Subcutaneous adipose tissue (tissue), 4 donors: ENCODE results near the gene DPP6. TPM values are rescaled to one million over a fixed set of nuclear protein-coding genes. Genes with fewer than 3 reads are reported as not detected.

Experiments used
- total RNA-seq, 4 donors: library from RNA; depleted of rRNA; stranded (reverse); fragments of >200 nt; gene quantifications; one replicate each; pipeline ENCODE4 v1.1.0, GENCODE V29; 2016
- TF ChIP-seq, protein P1 (sequence below): fragments of 450-650 bp; IDR thresholded peaks from one replicate; pipeline ENCODE4 v1.5.1; 2016; ENCODE audit warnings: low read depth, mild to moderate bottlenecking, control low read depth, antibody characterized with exemption, moderate library complexity

Gene DPP6
- total RNA-seq, 4 donors from 2014 or later = 0.19 to 2.0 (median 0.85) TPM; not detected in 1

GRCh38 chr7:154412105-154412504, 359.9 kb downstream of the DPP6 start:
- TF ChIP-seq, protein P1, sequence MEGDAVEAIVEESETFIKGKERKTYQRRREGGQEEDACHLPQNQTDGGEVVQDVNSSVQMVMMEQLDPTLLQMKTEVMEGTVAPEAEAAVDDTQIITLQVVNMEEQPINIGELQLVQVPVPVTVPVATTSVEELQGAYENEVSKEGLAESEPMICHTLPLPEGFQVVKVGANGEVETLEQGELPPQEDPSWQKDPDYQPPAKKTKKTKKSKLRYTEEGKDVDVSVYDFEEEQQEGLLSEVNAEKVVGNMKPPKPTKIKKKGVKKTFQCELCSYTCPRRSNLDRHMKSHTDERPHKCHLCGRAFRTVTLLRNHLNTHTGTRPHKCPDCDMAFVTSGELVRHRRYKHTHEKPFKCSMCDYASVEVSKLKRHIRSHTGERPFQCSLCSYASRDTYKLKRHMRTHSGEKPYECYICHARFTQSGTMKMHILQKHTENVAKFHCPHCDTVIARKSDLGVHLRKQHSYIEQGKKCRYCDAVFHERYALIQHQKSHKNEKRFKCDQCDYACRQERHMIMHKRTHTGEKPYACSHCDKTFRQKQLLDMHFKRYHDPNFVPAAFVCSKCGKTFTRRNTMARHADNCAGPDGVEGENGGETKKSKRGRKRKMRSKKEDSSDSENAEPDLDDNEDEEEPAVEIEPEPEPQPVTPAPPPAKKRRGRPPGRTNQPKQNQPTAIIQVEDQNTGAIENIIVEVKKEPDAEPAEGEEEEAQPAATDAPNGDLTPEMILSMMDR = no peak

- TF ChIP-seq, protein P1 = no peak
These were observed 363.7 kb downstream of the DPP6 start for GRCh38 chr7:154415709-154416399.

- TF ChIP-seq, protein P1 = no peak
These were observed 364.5 kb downstream of the DPP6 start for GRCh38 chr7:154416714-154417113.

- TF ChIP-seq, protein P1 = no peak
These were observed 367.1 kb downstream of the DPP6 start for GRCh38 chr7:154419344-154419743.

- TF ChIP-seq, protein P1 = no peak
These were observed 371.0 kb downstream of the DPP6 start for GRCh38 chr7:154423231-154423630.

GRCh38 chr7:154424350-154424749, 372.2 kb downstream of the DPP6 start:
- TF ChIP-seq, protein P1 = no peak

DNA sequence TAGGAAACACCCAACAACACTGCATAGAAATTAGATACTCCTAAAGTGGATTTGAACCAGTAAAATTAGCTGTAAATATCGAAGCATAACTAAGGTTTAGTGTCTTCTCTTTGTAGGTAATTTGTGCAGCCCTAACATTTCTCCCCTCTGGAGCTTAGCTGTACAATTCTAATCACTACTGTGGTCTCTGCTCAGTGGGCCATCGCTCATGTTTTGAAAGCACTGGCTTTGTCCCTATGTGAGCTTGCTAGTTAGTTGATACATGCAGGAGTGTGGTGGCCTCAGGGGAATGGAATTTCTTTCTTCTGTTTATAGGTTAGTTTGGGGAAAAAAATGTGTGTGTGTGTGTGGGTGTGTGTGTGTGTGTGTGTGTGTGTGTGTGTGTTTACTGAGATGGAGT, 373.1 kb downstream of the DPP6 start:
- TF ChIP-seq, protein P1 = no peak
